Metanephros (tissue), 1 donor: ENCODE measurements around the gene OVCH2. TPM values are rescaled to one million over a fixed set of nuclear protein-coding genes. Genes with fewer than 3 reads are reported as not detected.

Source experiments
- total RNA-seq: library from RNA; depleted of rRNA; stranded (reverse); fragments of >200 nt; gene quantifications from one replicate; pipeline ENCODE4 v1.2.3, GENCODE V29; 2014

Gene OVCH2
- total RNA-seq = 5.3 TPM

GRCh38 chr11:7706377-7706776 lies at the start of gene OVCH2:
OVCH2 (minus strand) TSS chr11:7706477; CDS start chr11:7706394, 83 bp downstream.

GRCh38 chr11:7672960-7673723 lies 33.1 kb downstream of the OVCH2 start, which contains the start of gene CYB5R2:
CYB5R2 (minus strand) TSS chr11:7673500; CDS start chr11:7672825, 675 bp downstream.

Other genes starting within 250 kb of the OVCH2 start
- 32.1 TPM for gene OLFML1, start 221.0 kb downstream of the OVCH2 start, total RNA-seq
- 49.5 TPM for gene PPFIBP2, start 192.5 kb downstream of the OVCH2 start, total RNA-seq
- 11.9 TPM for gene CYB5R2, start 33.0 kb downstream of the OVCH2 start, total RNA-seq
- gene OR5P2, start 90.5 kb upstream of the OVCH2 start, total RNA-seq = 0.18 TPM
- gene OR5P3, start 124.4 kb upstream of the OVCH2 start, total RNA-seq = 0.35 TPM
- not detected for gene OR10A6, start 224.8 kb upstream of the OVCH2 start, total RNA-seq
- gene OR10A3, start 235.2 kb upstream of the OVCH2 start, total RNA-seq = not detected